GM23338 (cell line): ENCODE results near the gene OR1J4. TPM values are rescaled to one million over a fixed set of nuclear protein-coding genes. Genes with fewer than 3 reads are reported as not detected.

Experiments
- ATAC-seq: fragments of 200-7000 bp; cut with Tn5 transposase; 3 replicates; pipeline ENCODE4 v1.9.1; 2020
- DNase-seq: peaks from one replicate; pipeline ENCODE4 v3.0.0-alpha.2; 2015; ENCODE audit warnings: low spot score
- H2AFZ ChIP-seq: fragments of 200-600 bp; sonication (generic); 2 replicates; pipeline ENCODE4 v1.8.0; 2016; ENCODE audit warnings: antibody characterized with exemption, mild to moderate bottlenecking, moderate library complexity
- H3F3A ChIP-seq: fragments of 200-600 bp; sonication (generic); replicated peaks from 2 replicates; pipeline ENCODE4 v1.8.0; 2017; ENCODE audit warnings: antibody characterized with exemption, mixed run types, low read depth
- H3K27ac ChIP-seq: fragments of 200-600 bp; sonication (generic); 2 replicates; pipeline ENCODE4 v1.6.1; 2016; ENCODE audit warnings: low read depth
- H3K27me3 ChIP-seq: fragments of 200-600 bp; sonication (generic); 2 replicates; pipeline ENCODE4 v1.8.0; 2016; ENCODE audit warnings: mild to moderate bottlenecking, mixed run types, moderate library complexity; ENCODE audit not compliant: insufficient read depth
- H3K36me3 ChIP-seq: fragments of 200-600 bp; sonication (generic); 2 replicates; pipeline ENCODE4 v1.8.0; 2016; ENCODE audit warnings: mild to moderate bottlenecking; ENCODE audit not compliant: insufficient read depth
- H3K4me1 ChIP-seq: fragments of 200-600 bp; sonication (generic); 2 replicates; pipeline ENCODE4 v1.8.0; 2016; ENCODE audit warnings: mild to moderate bottlenecking, moderate library complexity; ENCODE audit not compliant: insufficient read depth
- H3K4me2 ChIP-seq: fragments of 200-600 bp; sonication (generic); 2 replicates; pipeline ENCODE4 v1.7.1; 2017; ENCODE audit warnings: mixed run types
- H3K4me3 ChIP-seq: fragments of 200-600 bp; sonication (generic); 2 replicates; pipeline ENCODE4 v1.6.1; 2016; ENCODE audit warnings: mixed run types
- H3K79me2 ChIP-seq: fragments of 200-600 bp; sonication (generic); replicated peaks from 2 replicates; pipeline ENCODE4 v1.8.0; 2017; ENCODE audit warnings: mild to moderate bottlenecking; ENCODE audit not compliant: insufficient read depth
- H3K9me2 ChIP-seq: fragments of 200-600 bp; sonication (generic); 2 replicates; pipeline ENCODE4 v1.8.0; 2017; ENCODE audit not compliant: insufficient read depth
- H4K20me1 ChIP-seq: fragments of 200-600 bp; sonication (generic); replicated peaks from 2 replicates; pipeline ENCODE4 v1.8.0; 2017; ENCODE audit warnings: mild to moderate bottlenecking; ENCODE audit not compliant: insufficient read depth
- H3K27ac Mint-ChIP-seq: 2 replicates; pipeline ENCODE4 v1.8.0; 2020; ENCODE audit warnings: inconsistent platforms, mild to moderate bottlenecking, moderate library complexity, mixed read lengths
- H3K27me3 Mint-ChIP-seq: 3 replicates; pipeline ENCODE4 v1.8.0; 2022; ENCODE audit warnings: low read depth, mild to moderate bottlenecking, moderate library complexity, mixed read lengths, inconsistent platforms; ENCODE audit not compliant: insufficient read depth, poor library complexity
- H3K36me3 Mint-ChIP-seq: 3 replicates; pipeline ENCODE4 v1.8.0; 2021; ENCODE audit warnings: low read depth, mild to moderate bottlenecking, inconsistent platforms, moderate library complexity, mixed read lengths
- H3K4me1 Mint-ChIP-seq: 3 replicates; pipeline ENCODE4 v1.8.0; 2020; ENCODE audit warnings: mild to moderate bottlenecking, inconsistent platforms, mixed read lengths
- H3K4me3 Mint-ChIP-seq: 3 replicates; pipeline ENCODE4 v1.8.0; 2021; ENCODE audit warnings: moderate library complexity, mild to moderate bottlenecking, inconsistent platforms, mixed read lengths
- H3K9me3 Mint-ChIP-seq: 3 replicates; pipeline ENCODE4 v1.8.0; 2020; ENCODE audit warnings: moderate library complexity, mild to moderate bottlenecking, inconsistent platforms, mixed read lengths
- CREB1 ChIP-seq: fragments of 250-450 bp; sonication (Bioruptor Pico); IDR thresholded peaks from 2 replicates; pipeline ENCODE4 v1.5.0; 2020; ENCODE audit warnings: low read depth, mild to moderate bottlenecking, moderate library complexity
- ETS1 ChIP-seq: IDR thresholded peaks from 2 replicates; pipeline ENCODE4 v1.6.1; 2016; ENCODE audit warnings: antibody characterized with exemption
- EZH2 ChIP-seq: fragments of 200-600 bp; sonication (generic); IDR thresholded peaks from one replicate; pipeline ENCODE4 v1.8.0; 2017; ENCODE audit warnings: antibody characterized with exemption, mild to moderate bottlenecking, low read depth; ENCODE audit not compliant: unreplicated experiment
- JUNB ChIP-seq: IDR thresholded peaks from one replicate; pipeline ENCODE4 v1.6.1; 2016; ENCODE audit warnings: antibody characterized with exemption; ENCODE audit not compliant: unreplicated experiment
- NANOG ChIP-seq: IDR thresholded peaks from 2 replicates; pipeline ENCODE4 v1.6.1; 2016; ENCODE audit warnings: antibody characterized with exemption, borderline replicate concordance
- POLR2AphosphoS5 ChIP-seq: IDR thresholded peaks from 2 replicates; pipeline ENCODE4 v1.6.1; 2016; ENCODE audit warnings: antibody characterized with exemption, low read depth
- REST ChIP-seq: IDR thresholded peaks from one replicate; pipeline ENCODE4 v1.6.1; 2018; ENCODE audit warnings: antibody characterized with exemption; ENCODE audit not compliant: unreplicated experiment
- STAT1 ChIP-seq: IDR thresholded peaks from one replicate; pipeline ENCODE4 v1.6.1; 2016; ENCODE audit warnings: antibody characterized with exemption; ENCODE audit not compliant: unreplicated experiment
- ZNF331 ChIP-seq: fragments of 250-450 bp; sonication (Bioruptor Pico); IDR thresholded peaks from 2 replicates; pipeline ENCODE4 v1.5.0; 2020; ENCODE audit warnings: low read depth, mild to moderate bottlenecking, moderate library complexity
- ZNF462 ChIP-seq: fragments of 250-450 bp; sonication (Bioruptor Pico); IDR thresholded peaks from 2 replicates; pipeline ENCODE4 v1.5.0; 2020; ENCODE audit warnings: mild to moderate bottlenecking, moderate library complexity
- polyA plus RNA-seq: library from polyadenylated mRNA; unstranded; fragments of >200 nt; fragmentation: Nextera tagmentation; extraction: Ambion mirVana; gene quantifications from 2 replicates; pipeline ENCODE4 v1.2.1, GENCODE V29; 2016
- total RNA-seq: library from RNA; depleted of rRNA; stranded (reverse); fragments of >200 nt; shearing (Covaris generic); gene quantifications from 2 replicates; pipeline ENCODE4 v1.2.3, GENCODE V29; 2014

Gene OR1J4
- total and polyA plus RNA-seq, 2 experiments from 2014 or later = not detected

GRCh38 chr9:122477346-122477745, 41.6 kb upstream of the OR1J4 start (continued):
- TF ChIP-seq ZNF462 (CRISPR knock-in tag) (no peak), STAT1 (no peak)

- Mint-ChIP-seq H3K9me3 (peaks cover 89% of the 10 kb centered on the region), H3K27me3 (peaks cover 6% of the 10 kb centered on the region)
- TF ChIP-seq NANOG = no peak
Observed at GRCh38 chr9:122477826-122478225, 41.1 kb upstream of the OR1J4 start, which contains the start of gene OR1J1. Gene OR1J1, minus strand, starts transcription at chr9:122477926. Its CDS starts 0 bp downstream, at chr9:122477926.

GRCh38 chr9:122479062-122479461, 39.9 kb upstream of the OR1J4 start:
- H3K4me3 ChIP-seq = no peak overlapping the region

More at GRCh38 chr9:122477826-122478225, 41.1 kb upstream of the OR1J4 start, which contains the start of gene OR1J1:
- Histone ChIP-seq H3K27me3 (no peaks in the 10 kb centered on the region), H3K27ac (no peak within 1 kb of the TSS), H3K4me2 (no peak within 1 kb of the TSS), H3K36me3 (no peaks in the 10 kb centered on the region), H4K20me1 (no peaks in the 10 kb centered on the region), H3K4me1 (no peaks in the 10 kb centered on the region), H3F3A (no peaks in the 10 kb centered on the region), H3K9me2 (no peaks in the 10 kb centered on the region), H2AFZ (no peak within 1 kb of the TSS), H3K79me2 (no peaks in the 10 kb centered on the region), H3K4me3 (no peak within 1 kb of the TSS)
- H3K4me3 Mint-ChIP-seq = no peak within 1 kb of the TSS
- no peak within 1 kb of the TSS for H3K27ac Mint-ChIP-seq
- ATAC-seq = no peak
- no peaks in the 10 kb centered on the region; the same call in 2 of the 3 replicates for H3K36me3 Mint-ChIP-seq
- no peaks in the 10 kb centered on the region for H3K4me1 Mint-ChIP-seq
- no peak for DNase-seq

More at GRCh38 chr9:122479062-122479461, 39.9 kb upstream of the OR1J4 start:
- no peak for DNase-seq
- TF ChIP-seq ETS1 = no peak
- no peak for TF ChIP-seq POLR2AphosphoS5
- TF ChIP-seq CREB1 = no peak
- no peak for TF ChIP-seq ZNF331 (CRISPR knock-in tag)
- no peak for TF ChIP-seq STAT1
- no peak for TF ChIP-seq JUNB
- no peak for TF ChIP-seq EZH2
- no peak for TF ChIP-seq REST
- no peak overlapping the region for H3K27ac ChIP-seq
- H3K4me1 ChIP-seq = no peaks in the 10 kb centered on the region
- no peaks in the 10 kb centered on the region for H3K27me3 ChIP-seq
- H2AFZ ChIP-seq = no peak overlapping the region
- H3K4me2 ChIP-seq = no peak overlapping the region
- no peaks in the 10 kb centered on the region for H3K36me3 ChIP-seq
- Mint-ChIP-seq H3K4me1 (no peaks in the 10 kb centered on the region), H3K9me3 (peaks cover 83% of the 10 kb centered on the region), H3K4me3 (no peak overlapping the region), H3K27ac (no peak overlapping the region), H3K27me3 (peaks cover 6% of the 10 kb centered on the region), H3K36me3 (no peaks in the 10 kb centered on the region; the same call in 2 of the 3 replicates)
- H4K20me1 ChIP-seq = no peaks in the 10 kb centered on the region
- no peaks in the 10 kb centered on the region for H3F3A ChIP-seq
- H3K79me2 ChIP-seq = no peaks in the 10 kb centered on the region
- no peak for ATAC-seq
- H3K9me2 ChIP-seq = no peaks in the 10 kb centered on the region
